ENCODE measurements around the gene COX6B1. TPM values are rescaled to one million over a fixed set of nuclear protein-coding genes. Genes with fewer than 3 reads are reported as not detected.

The COX6B1 gene
- total RNA-seq, 4 donors from 2014 or later, result 899 to 1,245 (median 976) TPM

- in situ Hi-C loops (cut with MboI; ENCODE audit: low sequenced_read_pairs in 4 of 4), result no loop called here
- intact Hi-C loops (cut with DNase I; ENCODE audit: low total_unique reads), result no loop called here
- no peaks in the 10 kb centered on the region for H3K4me1 ChIP-seq
- no peak overlapping the region for H3K4me3 ChIP-seq
- H3K27me3 ChIP-seq, result no peaks in the 10 kb centered on the region
- no peak overlapping the region for H3K27ac ChIP-seq
- ATAC-seq, result no peak
- no peak for DNase-seq
- no peaks in the 10 kb centered on the region for H3K9me3 ChIP-seq
- peaks cover 0 to 58% of the 10 kb centered on the region in 2 donors for H3K36me3 ChIP-seq
- no peak for TF ChIP-seq CTCF (IDR thresholded peaks at IDR 0.05 in 4 of 5, conservative IDR thresholded peaks at IDR 0.05 in 1 of 5)
- no peak for TF ChIP-seq POLR2A (IDR thresholded peaks at IDR 0.05)
Observed at GRCh38 chr19:35637165-35637564, 11.0 kb upstream of the COX6B1 start.

- intact Hi-C loops (cut with DNase I; ENCODE audit: low total_unique reads), result no loop called here
- DNase-seq, result no peak
- in situ Hi-C loops (cut with MboI; ENCODE audit: low sequenced_read_pairs in 4 of 4), result no loop called here
Observed at GRCh38 chr19:35639321-35639639, 8.8 kb upstream of the COX6B1 start.

GRCh38 chr19:35639863-35640262 is 8.3 kb upstream of the COX6B1 start:
- intact Hi-C loops (cut with DNase I; ENCODE audit: low total_unique reads) (no loop called here), in situ Hi-C loops (cut with MboI; ENCODE audit: low sequenced_read_pairs in 4 of 4) (no loop called here)
- no peak overlapping the region for H3K27ac ChIP-seq
- H3K4me3 ChIP-seq, result no peak overlapping the region
- no peak for DNase-seq
- ATAC-seq, result no peak
- H3K4me1 ChIP-seq, result peaks cover 0 to 9% of the 10 kb centered on the region in 2 donors
- H3K36me3 ChIP-seq, result peaks cover 0 to 31% of the 10 kb centered on the region in 2 donors
- TF ChIP-seq POLR2A (IDR thresholded peaks at IDR 0.05) (no peak), CTCF (IDR thresholded peaks at IDR 0.05 in 4 of 5, conservative IDR thresholded peaks at IDR 0.05 in 1 of 5) (no peak)
- no peaks in the 10 kb centered on the region for H3K27me3 ChIP-seq
- H3K9me3 ChIP-seq, result no peaks in the 10 kb centered on the region

More at GRCh38 chr19:35639321-35639639, 8.8 kb upstream of the COX6B1 start:
- H3K27ac ChIP-seq, result no peak overlapping the region
- no peaks in the 10 kb centered on the region for H3K27me3 ChIP-seq
- no peak for ATAC-seq
- H3K4me1 ChIP-seq, result peaks cover 0 to 9% of the 10 kb centered on the region in 2 donors
- peaks cover 0 to 37% of the 10 kb centered on the region in 2 donors for H3K36me3 ChIP-seq
- TF ChIP-seq POLR2A (IDR thresholded peaks at IDR 0.05) (no peak), CTCF (IDR thresholded peaks at IDR 0.05 in 4 of 5, conservative IDR thresholded peaks at IDR 0.05 in 1 of 5) (no peak)
- no peak overlapping the region for H3K4me3 ChIP-seq
- H3K9me3 ChIP-seq, result no peaks in the 10 kb centered on the region

- Histone ChIP-seq H3K27me3 (no peaks in the 10 kb centered on the region), H3K4me3 (no peak within 1 kb of the TSS), H3K9me3 (no peaks in the 10 kb centered on the region), H3K36me3 (peaks cover 0 to 15% of the 10 kb centered on the region in 2 donors), H3K4me1 (peaks cover 0 to 13% of the 10 kb centered on the region in 2 donors), H3K27ac (no peak within 1 kb of the TSS)
- no peak for TF ChIP-seq POLR2A (IDR thresholded peaks at IDR 0.05)
- TF ChIP-seq CTCF (IDR thresholded peaks at IDR 0.05 in 4 of 5, conservative IDR thresholded peaks at IDR 0.05 in 1 of 5), result no peak
- ATAC-seq (no peak), DNase-seq (no peak)
- in situ Hi-C loops (cut with MboI; ENCODE audit: low sequenced_read_pairs in 4 of 4), result no loop called here
- intact Hi-C loops (cut with DNase I; ENCODE audit: low total_unique reads), result no loop called here
Observed at GRCh38 chr19:35641515-35642151, 6.5 kb upstream of the COX6B1 start, which contains the start of gene ETV2. ETV2 (plus strand) TSS chr19:35641745; CDS start chr19:35642461, 716 bp downstream.

- peaks cover 0 to 9% of the 10 kb centered on the region in 2 donors for H3K36me3 ChIP-seq
- peaks cover under 1 to 13% of the 10 kb centered on the region in 2 donors for H3K4me1 ChIP-seq
- intact Hi-C loops (cut with DNase I; ENCODE audit: low total_unique reads), result no loop called here
- TF ChIP-seq CTCF (IDR thresholded peaks at IDR 0.05 in 4 of 5, conservative IDR thresholded peaks at IDR 0.05 in 1 of 5) (no peak), POLR2A (IDR thresholded peaks at IDR 0.05) (no peak)
- no peak for ATAC-seq
- H3K4me3 ChIP-seq, result no peak overlapping the region
- in situ Hi-C loops (cut with MboI; ENCODE audit: low sequenced_read_pairs in 4 of 4), result no loop called here
- no peaks in the 10 kb centered on the region for H3K9me3 ChIP-seq
- DNase-seq, result no peak
- H3K27ac ChIP-seq, result no peak overlapping the region
- no peaks in the 10 kb centered on the region for H3K27me3 ChIP-seq
Observed at GRCh38 chr19:35642312-35642711, 5.8 kb upstream of the COX6B1 start.

Data from gastrocnemius medialis (tissue), 4 donors.